Neural progenitor cell (in vitro differentiated cells): Measurements from ENCODE around the gene ARSD. TPM values are rescaled to one million over a fixed set of nuclear protein-coding genes. Genes with fewer than 3 reads are reported as not detected.

Experiments used
- DNase-seq: peaks from one replicate; pipeline ENCODE4 v3.0.0-alpha.2; 2016; ENCODE audit warnings: low spot score
- H2AFZ ChIP-seq: fragments of 200-600 bp; sonication (generic); replicated peaks from 2 replicates; pipeline ENCODE4 v1.6.1; 2016; ENCODE audit warnings: antibody characterized with exemption
- H3F3A ChIP-seq: fragments of 200-600 bp; sonication (generic); 2 replicates; pipeline ENCODE4 v1.6.1; 2016; ENCODE audit warnings: antibody characterized with exemption, low read depth
- H3K27ac ChIP-seq: fragments of 200-600 bp; sonication (generic); 2 replicates; pipeline ENCODE4 v1.5.1; 2016; ENCODE audit warnings: mild to moderate bottlenecking
- H3K27me3 ChIP-seq: fragments of 200-600 bp; sonication (generic); 2 replicates; pipeline ENCODE4 v1.6.1; 2016; ENCODE audit warnings: mild to moderate bottlenecking, moderate library complexity
- H3K36me3 ChIP-seq: fragments of 200-600 bp; sonication (generic); 2 replicates; pipeline ENCODE4 v1.5.1; 2016
- H3K4me1 ChIP-seq: fragments of 200-600 bp; sonication (generic); 2 replicates; pipeline ENCODE4 v1.6.1; 2016; ENCODE audit warnings: mixed run types
- H3K4me2 ChIP-seq: fragments of 200-600 bp; sonication (generic); 2 replicates; pipeline ENCODE4 v1.6.1; 2016
- H3K4me3 ChIP-seq: fragments of 200-600 bp; sonication (generic); 2 replicates; pipeline ENCODE4 v1.5.1; 2016
- H3K79me2 ChIP-seq: fragments of 200-600 bp; sonication (generic); 2 replicates; pipeline ENCODE4 v1.6.1; 2016; ENCODE audit warnings: low read depth
- H3K9ac ChIP-seq: fragments of 200-600 bp; sonication (generic); 2 replicates; pipeline ENCODE4 v1.6.1; 2016
- H3K9me3 ChIP-seq: fragments of 200-600 bp; sonication (generic); 2 replicates; pipeline ENCODE4 v1.5.1; 2016; ENCODE audit warnings: low read depth
- H4K20me1 ChIP-seq: fragments of 200-600 bp; sonication (generic); 2 replicates; pipeline ENCODE4 v1.6.1; 2016; ENCODE audit warnings: low read depth
- H3K27ac Mint-ChIP-seq: 3 replicates; pipeline ENCODE4 v1.8.0; 2021; ENCODE audit warnings: mixed read lengths
- H3K27me3 Mint-ChIP-seq: 2 replicates; pipeline ENCODE4 v1.8.0; 2022; ENCODE audit warnings: low read depth, mild to moderate bottlenecking, inconsistent platforms, moderate library complexity, mixed read lengths; ENCODE audit not compliant: insufficient read depth
- H3K36me3 Mint-ChIP-seq: 3 replicates; pipeline ENCODE4 v1.8.0; 2021; ENCODE audit warnings: mixed read lengths
- H3K4me1 Mint-ChIP-seq: 3 replicates; pipeline ENCODE4 v1.8.0; 2021; ENCODE audit warnings: mixed read lengths
- H3K4me3 Mint-ChIP-seq: 3 replicates; pipeline ENCODE4 v1.8.0; 2021; ENCODE audit warnings: mild to moderate bottlenecking, moderate library complexity, mixed read lengths
- H3K9me3 Mint-ChIP-seq: 3 replicates; pipeline ENCODE4 v1.8.0; 2020; ENCODE audit warnings: mixed read lengths
- CTCF ChIP-seq: fragments of 200-600 bp; sonication (generic); IDR thresholded peaks from 2 replicates; pipeline ENCODE4 v1.5.1; 2017; ENCODE audit warnings: antibody characterized with exemption, mild to moderate bottlenecking
- EZH2 ChIP-seq: fragments of 200-600 bp; sonication (generic); IDR thresholded peaks from 2 replicates; pipeline ENCODE4 v1.6.1; 2017; ENCODE audit warnings: antibody characterized with exemption, mild to moderate bottlenecking, moderate library complexity
- EZH2phosphoT487 ChIP-seq: fragments of 200-600 bp; sonication (generic); IDR thresholded peaks from 2 replicates; pipeline ENCODE4 v1.6.1; 2017; ENCODE audit warnings: antibody characterized with exemption
- total RNA-seq: library from RNA; depleted of rRNA; stranded (reverse); fragments of >200 nt; gene quantifications from 2 replicates; pipeline ENCODE4 v1.2.3, GENCODE V29; 2015; ENCODE audit warnings: low replicate concordance

ARSD gene
- total RNA-seq, 1 donor from 2014 or later = 4.3 TPM

GRCh38 chrX:2917767-2918166 lies 11.4 kb downstream of the ARSD start:
- no peak overlapping the region for H3K27ac ChIP-seq
- Mint-ChIP-seq H3K27ac (no peak overlapping the region), H3K4me3 (no peak overlapping the region), H3K9me3 (peaks cover 7% of the 10 kb centered on the region), H3K4me1 (peaks cover 11% of the 10 kb centered on the region), H3K36me3 (peaks cover 45% of the 10 kb centered on the region), H3K27me3 (peaks cover 2% of the 10 kb centered on the region)
- H3K4me3 ChIP-seq = no peak overlapping the region
- H3K79me2 ChIP-seq = no peaks in the 10 kb centered on the region
- no peak overlapping the region for H2AFZ ChIP-seq
- H3K4me1 ChIP-seq = peaks cover 10% of the 10 kb centered on the region
- H3K36me3 ChIP-seq = no peaks in the 10 kb centered on the region
- no peaks in the 10 kb centered on the region for H3K27me3 ChIP-seq
- TF ChIP-seq CTCF (no peak), EZH2phosphoT487 (no peak), EZH2 (no peak)
- no peaks in the 10 kb centered on the region for H3K9me3 ChIP-seq
- no peaks in the 10 kb centered on the region for H3F3A ChIP-seq
- H4K20me1 ChIP-seq = no peaks in the 10 kb centered on the region
- DNase-seq = no peak
- no peak overlapping the region for H3K9ac ChIP-seq
- no peak overlapping the region for H3K4me2 ChIP-seq

GRCh38 chrX:2913118-2913517 lies 16.0 kb downstream of the ARSD start:
- no peak overlapping the region for H3K9ac ChIP-seq
- Mint-ChIP-seq H3K36me3 (peaks cover 39% of the 10 kb centered on the region), H3K27me3 (peaks cover 2% of the 10 kb centered on the region), H3K27ac (no peak overlapping the region), H3K9me3 (peaks cover 9% of the 10 kb centered on the region), H3K4me1 (peaks cover 11% of the 10 kb centered on the region), H3K4me3 (no peak overlapping the region)
- peak overlapping the region; percentile 30 for H2AFZ ChIP-seq
- no peaks in the 10 kb centered on the region for H3K36me3 ChIP-seq
- H3K4me1 ChIP-seq = peaks cover 10% of the 10 kb centered on the region
- no peaks in the 10 kb centered on the region for H3K79me2 ChIP-seq
- DNase-seq = no peak
- H3K27me3 ChIP-seq = no peaks in the 10 kb centered on the region
- no peak overlapping the region for H3K27ac ChIP-seq
- no peaks in the 10 kb centered on the region for H3F3A ChIP-seq
- no peak overlapping the region for H3K4me2 ChIP-seq
- no peak overlapping the region for H3K4me3 ChIP-seq
- H3K9me3 ChIP-seq = no peaks in the 10 kb centered on the region
- no peaks in the 10 kb centered on the region for H4K20me1 ChIP-seq
- TF ChIP-seq EZH2phosphoT487 (no peak), CTCF (peak; percentile 47)

GRCh38 chrX:2910109-2910508 lies 19.0 kb downstream of the ARSD start:
- no peaks in the 10 kb centered on the region for H3K36me3 ChIP-seq
- peaks cover 16% of the 10 kb centered on the region for H3K4me1 Mint-ChIP-seq
- no peak overlapping the region for H3K4me2 ChIP-seq
- TF ChIP-seq EZH2 = no peak
- TF ChIP-seq EZH2phosphoT487 = no peak
- TF ChIP-seq CTCF = no peak
- no peak overlapping the region for H3K27ac Mint-ChIP-seq
- peaks cover 34% of the 10 kb centered on the region for H3K36me3 Mint-ChIP-seq
- no peaks in the 10 kb centered on the region for H4K20me1 ChIP-seq
- no peaks in the 10 kb centered on the region for H3K27me3 ChIP-seq
- no peak overlapping the region for H3K9ac ChIP-seq
- no peak for DNase-seq
- peaks cover 4% of the 10 kb centered on the region for H3K9me3 Mint-ChIP-seq
- H3K27ac ChIP-seq = no peak overlapping the region
- H3K79me2 ChIP-seq = no peaks in the 10 kb centered on the region
- no peaks in the 10 kb centered on the region for H3K9me3 ChIP-seq
- no peak overlapping the region for H3K4me3 Mint-ChIP-seq
- H3K4me3 ChIP-seq = no peak overlapping the region
- no peak overlapping the region for H2AFZ ChIP-seq
- H3F3A ChIP-seq = no peaks in the 10 kb centered on the region
- peaks cover 10% of the 10 kb centered on the region for H3K4me1 ChIP-seq
- no peaks in the 10 kb centered on the region for H3K27me3 Mint-ChIP-seq
